ENCODE measurements around the gene JARID2.

GRCh38 chr6:15426901-15427300 is 181.0 kb downstream of the JARID2 start:
- no peak for TF ChIP-seq POLR2A (IDR thresholded peaks at IDR 0.05)
- TF ChIP-seq CTCF (IDR thresholded peaks at IDR 0.05): no peak

All from heart left ventricle (tissue), 13 donors.